Mammary epithelial cell (primary cell): ENCODE results near the gene HSD17B3.

Experiments used
- EZH2 ChIP-seq: IDR thresholded peaks from 2 replicates; pipeline ENCODE4 v1.6.1; 2012; ENCODE audit warnings: low read length, inconsistent platforms, borderline replicate concordance
- TF ChIP-seq, protein P1 (sequence below), 2 donors: IDR thresholded peaks in 1 of 2; conservative IDR thresholded peaks in 1 of 2; 2 replicates each; pipeline ENCODE4 v1.5.1; 2011 to 2012; ENCODE audit warnings: inconsistent platforms in 2 of 2, low read length in 2 of 2, mild to moderate bottlenecking in 2 of 2, control low read depth in 1 of 2, low read depth in 1 of 2; ENCODE audit not compliant: insufficient read depth in 1 of 2; ENCODE audit errors: extremely low read depth in 1 of 2

- TF ChIP-seq, protein P1, sequence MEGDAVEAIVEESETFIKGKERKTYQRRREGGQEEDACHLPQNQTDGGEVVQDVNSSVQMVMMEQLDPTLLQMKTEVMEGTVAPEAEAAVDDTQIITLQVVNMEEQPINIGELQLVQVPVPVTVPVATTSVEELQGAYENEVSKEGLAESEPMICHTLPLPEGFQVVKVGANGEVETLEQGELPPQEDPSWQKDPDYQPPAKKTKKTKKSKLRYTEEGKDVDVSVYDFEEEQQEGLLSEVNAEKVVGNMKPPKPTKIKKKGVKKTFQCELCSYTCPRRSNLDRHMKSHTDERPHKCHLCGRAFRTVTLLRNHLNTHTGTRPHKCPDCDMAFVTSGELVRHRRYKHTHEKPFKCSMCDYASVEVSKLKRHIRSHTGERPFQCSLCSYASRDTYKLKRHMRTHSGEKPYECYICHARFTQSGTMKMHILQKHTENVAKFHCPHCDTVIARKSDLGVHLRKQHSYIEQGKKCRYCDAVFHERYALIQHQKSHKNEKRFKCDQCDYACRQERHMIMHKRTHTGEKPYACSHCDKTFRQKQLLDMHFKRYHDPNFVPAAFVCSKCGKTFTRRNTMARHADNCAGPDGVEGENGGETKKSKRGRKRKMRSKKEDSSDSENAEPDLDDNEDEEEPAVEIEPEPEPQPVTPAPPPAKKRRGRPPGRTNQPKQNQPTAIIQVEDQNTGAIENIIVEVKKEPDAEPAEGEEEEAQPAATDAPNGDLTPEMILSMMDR (conservative IDR thresholded peaks at IDR 0.05 in 1 of 2, IDR thresholded peaks at IDR 0.05 in 1 of 2; ENCODE audit: extremely low read depth in 1 of 2, insufficient read depth in 1 of 2, low read depth in 1 of 2, low read length in 2 of 2) = no peak
- TF ChIP-seq EZH2 = no peak
Measured at GRCh38 chr9:96217294-96217707, 84.7 kb downstream of the HSD17B3 start.
